Endothelial cell of umbilical vein (primary cell): ENCODE data around the gene AGBL5. TPM values are rescaled to one million over a fixed set of nuclear protein-coding genes. Genes with fewer than 3 reads are reported as not detected.

Experiments used
- BruUV-seq: library from RNA; stranded (reverse); fragments of 400-500 nt; replicated peaks from 2 replicates; lab custom pipeline; 2021; lab: Mats Ljungman, UMichigan
- CTCF ChIA-PET: fragments of 300-600, 350-600 bp; sonication (Branson Sonifier 250); formaldehyde crosslinking; loops from one replicate; lab custom pipeline; 2021; ENCODE audit warnings: antibody characterized with exemption, inconsistent platforms; lab: Charles Lee
- POLR2A ChIA-PET: fragments of 300-600, 350-600 bp; sonication (Branson Sonifier 250); formaldehyde crosslinking; loops from one replicate; lab custom pipeline; 2021; ENCODE audit warnings: antibody characterized with exemption, inconsistent platforms; lab: Charles Lee
- DNase-seq: peaks from one replicate; pipeline ENCODE4 v3.0.0-alpha.2; 2011; ENCODE audit warnings: low read depth, low spot score
- FAIRE-seq: peaks from 2 replicates; lab custom pipeline; 2011; peaks lifted over from hg19 to GRCh38; lab: Jason Lieb, UNC
- H2AFZ ChIP-seq: 2 replicates; pipeline ENCODE4 v1.6.0; 2012; ENCODE audit warnings: low read depth, low read length, control low read depth, inconsistent platforms
- H3K27ac ChIP-seq: 2 replicates; pipeline ENCODE4 v1.5.1; 2011; ENCODE audit warnings: low read depth, mild to moderate bottlenecking, control low read depth, low read length, moderate library complexity; ENCODE audit not compliant: insufficient read depth
- H3K27me3 ChIP-seq, 2 experiments: 2 replicates each; pipeline versions ENCODE4 v1.6.0 to v1.6.1; 2011; ENCODE audit warnings: low read length in 2 of 2, mixed read lengths in 1 of 2; ENCODE audit not compliant: control insufficient read depth in 2 of 2, insufficient read depth in 2 of 2
- H3K36me3 ChIP-seq, 2 experiments: 2 replicates in 1 of 2; 3 replicates in 1 of 2; pipeline ENCODE4 v1.5.1; 2011; ENCODE audit warnings: low read length in 2 of 2, mild to moderate bottlenecking in 1 of 2, moderate library complexity in 1 of 2; ENCODE audit not compliant: control insufficient read depth in 2 of 2, insufficient read depth in 2 of 2; ENCODE audit errors: extremely low read depth in 1 of 2
- H3K4me1 ChIP-seq: 3 replicates; pipeline ENCODE4 v1.5.1; 2011; ENCODE audit warnings: mild to moderate bottlenecking, low read length; ENCODE audit not compliant: control insufficient read depth, insufficient read depth; ENCODE audit errors: extremely low read depth
- H3K4me2 ChIP-seq: 2 replicates; pipeline ENCODE4 v1.6.1; 2011; ENCODE audit warnings: low read length, control low read depth, mixed read lengths; ENCODE audit not compliant: insufficient read depth
- H3K4me3 ChIP-seq, 3 experiments: fragments of 200-600 bp in 1 of 3; sonication (generic), shearing (Covaris generic) in 1 of 3; replicated peaks in 1 of 3; 2 replicates each; pipeline ENCODE4 v1.5.1; 2011 to 2016; ENCODE audit warnings: control low read depth in 3 of 3, low read length in 3 of 3, mild to moderate bottlenecking in 2 of 3, inconsistent platforms in 1 of 3, low read depth in 1 of 3, moderate library complexity in 1 of 3; ENCODE audit not compliant: insufficient read depth in 1 of 3
- H3K79me2 ChIP-seq: 2 replicates; pipeline ENCODE4 v1.6.0; 2012; ENCODE audit warnings: low read length, inconsistent platforms; ENCODE audit not compliant: control insufficient read depth, insufficient read depth
- H3K9ac ChIP-seq: replicated peaks from 2 replicates; pipeline ENCODE3; 2011; ENCODE audit warnings: low read length, control low read depth; ENCODE audit not compliant: insufficient read depth; ENCODE audit errors: extremely low read depth
- H3K9me1 ChIP-seq: replicated peaks from 3 replicates; pipeline ENCODE4 v1.6.0; 2011; ENCODE audit warnings: mild to moderate bottlenecking, low read length; ENCODE audit not compliant: control insufficient read depth, insufficient read depth; ENCODE audit errors: extremely low read depth
- H3K9me3 ChIP-seq: replicated peaks from 2 replicates; pipeline ENCODE4 v1.5.1; 2012; ENCODE audit warnings: low read length, inconsistent platforms; ENCODE audit not compliant: control insufficient read depth, insufficient read depth
- H4K20me1 ChIP-seq: replicated peaks from 2 replicates; pipeline ENCODE3; 2011; ENCODE audit warnings: mild to moderate bottlenecking, low read length; ENCODE audit not compliant: control insufficient read depth, insufficient read depth; ENCODE audit errors: extremely low read depth
- CTCF ChIP-seq, 2 donors: IDR thresholded peaks; 1 replicate in 1 of 2; 2 replicates in 1 of 2; pipeline ENCODE4 v1.5.1; 2011; ENCODE audit warnings: low read length in 2 of 2, mild to moderate bottlenecking in 2 of 2, moderate library complexity in 2 of 2, control low read depth in 1 of 2, inconsistent platforms in 1 of 2, low read depth in 1 of 2; ENCODE audit not compliant: insufficient read depth in 1 of 2; ENCODE audit errors: extremely low read depth in 1 of 2
- EZH2 ChIP-seq: IDR thresholded peaks from 2 replicates; pipeline ENCODE4 v1.6.1; 2012; ENCODE audit warnings: borderline replicate concordance, low read depth, mild to moderate bottlenecking, moderate library complexity, low read length, inconsistent platforms; ENCODE audit not compliant: severe bottlenecking
- FOS ChIP-seq: IDR thresholded peaks from 2 replicates; pipeline ENCODE4 v1.6.1; 2011; ENCODE audit warnings: mild to moderate bottlenecking, low read length, moderate library complexity, borderline replicate concordance; ENCODE audit not compliant: insufficient read depth
- GATA2 ChIP-seq: IDR thresholded peaks from 2 replicates; pipeline ENCODE4 v1.7.0; 2011; ENCODE audit warnings: low read depth, mild to moderate bottlenecking, moderate library complexity, mixed read lengths, low read length; ENCODE audit not compliant: insufficient read length, insufficient read depth
- JUN ChIP-seq: IDR thresholded peaks from 2 replicates; pipeline ENCODE4 v1.6.1; 2011; ENCODE audit warnings: borderline replicate concordance, low read depth; ENCODE audit not compliant: insufficient read length, insufficient read depth
- MYC ChIP-seq: IDR thresholded peaks from one replicate; pipeline ENCODE4 v1.6.1; 2011; ENCODE audit warnings: mild to moderate bottlenecking, low read depth, low read length
- POLR2A ChIP-seq: IDR thresholded peaks from 2 replicates; pipeline ENCODE4 v1.6.1; 2012; ENCODE audit warnings: low read depth, mild to moderate bottlenecking, control low read depth, low read length
- POLR2AphosphoS5 ChIP-seq: IDR thresholded peaks from 2 replicates; pipeline ENCODE4 v1.6.1; 2012; ENCODE audit warnings: low read depth, mild to moderate bottlenecking, control low read depth, low read length, moderate library complexity; ENCODE audit not compliant: insufficient read depth
- dilution Hi-C: fragments of 300-500 bp; cut with MboI; formaldehyde crosslinking; loops from one replicate; pipeline ENCODE4 v1.15.0; 2019; ENCODE audit warnings: low sequenced_read_pairs; ENCODE audit not compliant: extremely low pct_ligation_motif_present
- intact Hi-C: fragments of 100-400 bp; cut with micrococcal nuclease; formaldehyde crosslinking; loops from one replicate; pipeline ENCODE4 v1.10.0; 2022
- polyA plus RNA-seq, 4 experiments: library from polyadenylated mRNA; depleted of rRNA in 3 of 4; stranded (reverse) in 3 of 4; unstranded in 1 of 4; fragments of >200 nt; gene quantifications; 2 replicates each; pipeline versions ENCODE4 v1.2.1 to v1.2.3, GENCODE V29; 2011 to 2012; ENCODE audit warnings: missing spikeins in 1 of 4
- total RNA-seq: library from RNA; stranded (reverse); gene quantifications from 2 replicates; pipeline ENCODE4 v1.2.3, GENCODE V29; 2021
- TF ChIP-seq, protein P1 (sequence below): IDR thresholded peaks from 2 replicates; pipeline ENCODE4 v1.6.1; 2011; ENCODE audit not compliant: insufficient read depth, insufficient read length

The AGBL5 gene
- total and polyA plus RNA-seq, 2 donors (not counting 3 experiments of a cell fraction or from before 2014, with no cell fraction given): 28.2 to 41.9 TPM

DNA sequence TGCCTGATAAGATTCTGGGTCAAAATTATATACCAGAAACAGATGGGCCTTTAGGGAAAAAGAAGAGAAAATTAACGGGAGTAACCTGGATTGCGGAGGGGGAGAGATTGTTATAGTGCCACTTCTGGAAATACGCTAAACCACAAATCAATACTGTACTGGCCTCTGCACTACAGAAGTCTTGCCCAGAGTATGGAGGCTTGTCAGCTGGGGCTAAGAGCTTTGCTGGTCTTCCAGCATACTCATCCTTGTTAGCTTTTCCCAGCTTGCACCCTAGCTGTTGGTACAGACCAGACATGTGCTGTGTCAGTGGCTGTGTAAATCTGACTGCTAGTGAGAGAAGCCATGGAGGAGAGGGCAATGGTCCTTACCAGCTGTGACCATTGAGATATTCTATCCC lies 8.9 kb downstream of the AGBL5 start:
- ChIA-PET POLR2A (no interaction called here), CTCF (interaction anchor here (0.6 to 2.1 kb wide), 4 partner anchors 11 to 220 kb away, joined by 3 to 7 read pairs (median 5); partner anchors contain the start of gene OST4)
- Histone ChIP-seq H2AFZ (no peak overlapping the region), H4K20me1 (no peaks in the 10 kb centered on the region), H3K27ac (no peak overlapping the region), H3K79me2 (no peaks in the 10 kb centered on the region), H3K4me3 (no peak overlapping the region), H3K4me2 (no peak overlapping the region), H3K27me3 (no peaks in the 10 kb centered on the region), H3K36me3 (peaks cover 0 to 18% of the 10 kb centered on the region in 2 experiments), H3K9me1 (no peaks in the 10 kb centered on the region), H3K9ac (no peak overlapping the region), H3K9me3 (no peaks in the 10 kb centered on the region), H3K4me1 (peaks cover 19% of the 10 kb centered on the region)
- no peak for TF ChIP-seq JUN
- TF ChIP-seq CTCF (IDR thresholded peaks at IDR 0.05; ENCODE audit: extremely low read depth in 1 of 2, insufficient read depth in 1 of 2, low read depth in 1 of 2, low read length in 2 of 2): no peak
- intact Hi-C loops: no loop called here
- dilution Hi-C loops: no loop called here
- no TSS peak for BruUV-seq
- DNase-seq: no peak
- no peak for FAIRE-seq

- H3K9ac ChIP-seq: no peak overlapping the region
- no peaks in the 10 kb centered on the region for H3K27me3 ChIP-seq
- ChIA-PET CTCF (interaction anchor here (1.2 kb wide), 1 partner anchor 15 kb away, joined by 3 read pairs; no protein-coding TSS in a partner anchor), POLR2A (no interaction called here)
- no peaks in the 10 kb centered on the region for H3K9me1 ChIP-seq
- no peak overlapping the region for H3K27ac ChIP-seq
- peaks cover 24% of the 10 kb centered on the region for H3K4me1 ChIP-seq
- peaks cover 13 to 28% of the 10 kb centered on the region in 2 experiments for H3K36me3 ChIP-seq
- H3K9me3 ChIP-seq: no peaks in the 10 kb centered on the region
- intact Hi-C loops: no loop called here
- no peak for FAIRE-seq
- no peaks in the 10 kb centered on the region for H4K20me1 ChIP-seq
- no peak for TF ChIP-seq FOS
- no peak for TF ChIP-seq EZH2
- TF ChIP-seq JUN: no peak
- no peak for TF ChIP-seq CTCF (IDR thresholded peaks at IDR 0.05; ENCODE audit: extremely low read depth in 1 of 2, insufficient read depth in 1 of 2, low read depth in 1 of 2, low read length in 2 of 2)
- no peak for TF ChIP-seq MYC
- no peak for TF ChIP-seq GATA2
- TF ChIP-seq POLR2AphosphoS5: no peak
- no peak for TF ChIP-seq POLR2A
- TF ChIP-seq, protein P1, sequence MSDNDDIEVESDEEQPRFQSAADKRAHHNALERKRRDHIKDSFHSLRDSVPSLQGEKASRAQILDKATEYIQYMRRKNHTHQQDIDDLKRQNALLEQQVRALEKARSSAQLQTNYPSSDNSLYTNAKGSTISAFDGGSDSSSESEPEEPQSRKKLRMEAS: no peak
- H3K4me3 ChIP-seq: no peak overlapping the region
- no peak overlapping the region for H3K4me2 ChIP-seq
- H2AFZ ChIP-seq: no peak overlapping the region
- H3K79me2 ChIP-seq: peaks cover 22% of the 10 kb centered on the region
- BruUV-seq: no TSS peak
- DNase-seq: no peak
- dilution Hi-C loops: no loop called here
Observed at GRCh38 chr2:27065128-27065527, 13.7 kb downstream of the AGBL5 start.
